Epithelial cell of proximal tubule (primary cell): ENCODE results near the gene FAM163B. TPM values are rescaled to one million over a fixed set of nuclear protein-coding genes. Genes with fewer than 3 reads are reported as not detected.

ENCODE experiments used
- DNase-seq: peaks from one replicate; pipeline ENCODE4 v3.0.0-alpha.2; 2011; ENCODE audit warnings: low read depth
- H3K4me3 ChIP-seq: 2 replicates; pipeline ENCODE4 v1.5.1; 2011; ENCODE audit warnings: low read depth, mild to moderate bottlenecking, low read length
- total RNA-seq: library from RNA; depleted of rRNA; stranded (reverse); fragments of >200 nt; gene quantifications from 2 replicates; pipeline ENCODE4 v1.2.3, GENCODE V29; 2015
- TF ChIP-seq, protein P1 (sequence below): conservative IDR thresholded peaks from 2 replicates; pipeline ENCODE4 v1.5.1; 2012; ENCODE audit warnings: low read depth, mild to moderate bottlenecking, low read length

The FAM163B gene
- total RNA-seq, 1 donor from 2014 or later: not detected

- H3K4me3 ChIP-seq: no peak overlapping the region
- TF ChIP-seq, protein P1, sequence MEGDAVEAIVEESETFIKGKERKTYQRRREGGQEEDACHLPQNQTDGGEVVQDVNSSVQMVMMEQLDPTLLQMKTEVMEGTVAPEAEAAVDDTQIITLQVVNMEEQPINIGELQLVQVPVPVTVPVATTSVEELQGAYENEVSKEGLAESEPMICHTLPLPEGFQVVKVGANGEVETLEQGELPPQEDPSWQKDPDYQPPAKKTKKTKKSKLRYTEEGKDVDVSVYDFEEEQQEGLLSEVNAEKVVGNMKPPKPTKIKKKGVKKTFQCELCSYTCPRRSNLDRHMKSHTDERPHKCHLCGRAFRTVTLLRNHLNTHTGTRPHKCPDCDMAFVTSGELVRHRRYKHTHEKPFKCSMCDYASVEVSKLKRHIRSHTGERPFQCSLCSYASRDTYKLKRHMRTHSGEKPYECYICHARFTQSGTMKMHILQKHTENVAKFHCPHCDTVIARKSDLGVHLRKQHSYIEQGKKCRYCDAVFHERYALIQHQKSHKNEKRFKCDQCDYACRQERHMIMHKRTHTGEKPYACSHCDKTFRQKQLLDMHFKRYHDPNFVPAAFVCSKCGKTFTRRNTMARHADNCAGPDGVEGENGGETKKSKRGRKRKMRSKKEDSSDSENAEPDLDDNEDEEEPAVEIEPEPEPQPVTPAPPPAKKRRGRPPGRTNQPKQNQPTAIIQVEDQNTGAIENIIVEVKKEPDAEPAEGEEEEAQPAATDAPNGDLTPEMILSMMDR: no peak
- DNase-seq: no peak
Observed at GRCh38 chr9:133643362-133643755, 34.2 kb upstream of the FAM163B start.

GRCh38 chr9:133642708-133643361, 33.6 kb upstream of the FAM163B start:
- DNase-seq: no peak
- TF ChIP-seq, protein P1: no peak
- no peak overlapping the region for H3K4me3 ChIP-seq

DNA sequence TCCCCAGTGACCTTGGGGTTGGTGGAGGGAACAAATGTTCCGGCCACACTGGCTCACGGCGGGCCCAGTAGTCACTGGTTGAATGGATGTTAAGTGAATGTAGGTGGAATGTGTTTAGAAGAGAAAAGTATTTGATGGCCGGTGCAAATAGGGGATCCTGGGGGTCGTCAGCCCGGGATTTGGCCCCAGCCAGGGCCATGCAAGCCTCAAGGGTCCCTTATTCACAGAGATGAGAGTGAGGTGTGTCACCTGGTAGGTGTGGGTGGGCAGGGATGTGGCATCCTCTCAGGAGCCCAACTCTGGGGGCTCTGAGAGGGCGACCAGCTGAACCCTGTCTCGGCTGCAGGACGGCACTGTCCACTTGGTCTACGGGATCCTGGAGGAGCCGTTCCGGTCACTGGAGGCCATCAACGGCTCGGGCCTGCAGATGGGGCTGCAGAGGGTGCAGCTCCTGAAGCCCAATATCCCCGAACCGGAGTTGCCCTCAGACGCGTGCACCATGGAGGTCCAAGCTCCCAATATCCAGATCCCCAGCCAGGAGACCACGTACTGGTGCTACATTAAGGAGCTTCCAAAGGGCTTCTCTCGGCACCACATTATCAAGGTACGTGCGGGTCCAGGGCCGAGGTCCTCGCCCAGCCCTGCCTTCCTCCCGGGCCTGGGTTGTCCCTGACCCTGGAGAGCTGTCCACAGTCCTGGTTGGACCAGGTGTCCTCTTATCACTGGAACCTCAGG, 32.8 kb upstream of the FAM163B start:
- no peak overlapping the region for H3K4me3 ChIP-seq
- DNase-seq: no peak
- TF ChIP-seq, protein P1: no peak

GRCh38 chr9:133641396-133641655, 32.1 kb upstream of the FAM163B start:
- H3K4me3 ChIP-seq: no peak overlapping the region
- DNase-seq: no peak
- TF ChIP-seq, protein P1: no peak

GRCh38 chr9:133640580-133641395, 31.6 kb upstream of the FAM163B start:
- DNase-seq: no peak
- TF ChIP-seq, protein P1: no peak
- H3K4me3 ChIP-seq: no peak overlapping the region

DNA sequence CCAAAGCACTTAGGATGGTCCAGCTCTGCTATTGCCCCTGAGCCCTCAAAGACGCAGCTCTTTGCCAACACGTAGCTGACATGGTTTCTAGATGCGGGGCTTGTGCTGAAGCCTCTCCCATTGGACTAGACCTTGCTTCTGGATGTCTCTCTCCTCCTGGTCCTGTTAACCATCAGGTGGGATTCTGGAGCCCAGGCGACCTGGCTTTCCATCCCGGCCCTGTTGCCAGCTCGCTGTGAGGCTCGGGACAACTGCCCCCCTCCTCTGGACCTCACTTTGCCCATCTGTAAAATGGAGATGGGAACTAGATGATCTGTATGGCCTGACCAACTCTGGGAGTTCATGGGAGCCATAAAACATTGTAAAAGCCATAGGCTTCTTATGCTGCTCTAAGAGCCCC, 31.0 kb upstream of the FAM163B start:
- H3K4me3 ChIP-seq: no peak overlapping the region
- TF ChIP-seq, protein P1: no peak
- DNase-seq: no peak

GRCh38 chr9:133639613-133640012, 30.4 kb upstream of the FAM163B start:
- no peak for DNase-seq
- TF ChIP-seq, protein P1: no peak
- no peak overlapping the region for H3K4me3 ChIP-seq
